ENCODE data around the gene DPP7.
A peak's percentile ranks its signal among the peaks of the same experiment; 100 is the strongest.

DPP7 gene

GRCh38 chr9:137114613-137115393 lies at the start of gene DPP7:
TSS of gene DPP7 (minus strand) at chr9:137114733. CDS start at chr9:137114713, 20 bp downstream.
- peak; percentile 62 for DNase-seq (ENCODE audit: low read depth)

- no peak for DNase-seq (ENCODE audit: low read depth)
Measured at GRCh38 chr9:137163805-137164204, 49.3 kb upstream of the DPP7 start.

GRCh38 chr9:137163365-137163715 lies 48.8 kb upstream of the DPP7 start:
- DNase-seq (ENCODE audit: low read depth) = no peak

GRCh38 chr9:137162505-137163364 lies 48.2 kb upstream of the DPP7 start:
- no peak for DNase-seq (ENCODE audit: low read depth)

- no peak for DNase-seq (ENCODE audit: low read depth)
Measured at GRCh38 chr9:137161558-137162486, 47.3 kb upstream of the DPP7 start.

DNA sequence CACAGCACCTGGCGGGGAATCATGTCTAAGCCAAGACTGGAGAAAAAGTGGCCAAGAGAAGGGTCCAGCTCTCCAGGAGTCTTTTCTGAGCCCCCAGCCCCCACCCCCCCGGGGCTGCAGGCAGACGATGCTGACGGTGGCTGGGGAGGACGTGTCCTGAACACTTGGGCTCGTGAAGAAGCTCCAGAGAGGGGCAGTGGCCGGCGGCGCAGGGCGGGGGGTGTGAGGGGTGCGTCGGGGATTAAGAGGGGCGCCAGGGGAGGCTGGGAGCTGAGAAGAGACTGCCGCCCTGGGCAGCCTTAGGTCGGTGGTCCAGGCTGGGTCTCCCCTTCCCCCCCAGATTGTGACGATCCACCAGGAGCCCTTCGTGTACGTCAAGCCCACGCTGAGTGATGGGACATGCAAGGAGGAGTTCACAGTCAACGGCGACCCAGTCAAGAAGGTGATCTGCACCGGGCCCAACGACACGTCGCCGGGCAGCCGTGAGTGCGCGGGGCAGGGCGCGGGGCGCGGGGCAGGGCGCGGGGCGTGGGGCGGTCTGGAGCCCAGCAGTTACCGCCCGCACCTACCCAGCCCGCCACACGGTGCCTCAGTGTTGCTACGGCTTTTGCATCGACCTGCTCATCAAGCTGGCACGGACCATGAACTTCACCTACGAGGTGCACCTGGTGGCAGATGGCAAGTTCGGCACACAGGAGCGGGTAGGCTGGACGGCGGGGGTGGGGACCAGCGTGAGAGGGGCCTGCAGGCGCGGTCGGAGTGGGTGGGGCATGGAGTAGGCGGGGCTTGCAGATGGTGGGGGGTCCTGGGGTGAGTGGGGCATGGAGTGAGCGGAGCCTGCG lies 46.4 kb upstream of the DPP7 start:
- DNase-seq (ENCODE audit: low read depth) = no peak

DNA sequence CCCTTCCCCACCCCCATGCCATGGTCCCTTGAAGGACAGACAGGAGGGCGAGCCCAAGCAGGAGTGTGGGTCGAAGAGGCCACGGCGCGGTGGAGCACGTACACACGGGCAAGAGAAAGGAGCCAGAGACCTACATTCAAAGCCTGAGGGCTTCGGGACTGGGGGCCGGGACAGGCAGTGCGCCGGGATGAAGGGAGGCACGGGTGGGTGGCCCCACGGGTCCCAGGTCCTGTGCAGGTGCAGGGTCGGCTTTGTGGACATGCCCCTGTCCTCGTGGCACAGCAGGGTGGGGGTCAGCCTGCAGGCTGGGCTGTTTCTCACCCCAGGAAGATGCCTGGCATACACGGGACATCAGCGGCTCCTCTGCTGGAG lies 45.5 kb upstream of the DPP7 start:
- DNase-seq (ENCODE audit: low read depth) = no peak

DNA sequence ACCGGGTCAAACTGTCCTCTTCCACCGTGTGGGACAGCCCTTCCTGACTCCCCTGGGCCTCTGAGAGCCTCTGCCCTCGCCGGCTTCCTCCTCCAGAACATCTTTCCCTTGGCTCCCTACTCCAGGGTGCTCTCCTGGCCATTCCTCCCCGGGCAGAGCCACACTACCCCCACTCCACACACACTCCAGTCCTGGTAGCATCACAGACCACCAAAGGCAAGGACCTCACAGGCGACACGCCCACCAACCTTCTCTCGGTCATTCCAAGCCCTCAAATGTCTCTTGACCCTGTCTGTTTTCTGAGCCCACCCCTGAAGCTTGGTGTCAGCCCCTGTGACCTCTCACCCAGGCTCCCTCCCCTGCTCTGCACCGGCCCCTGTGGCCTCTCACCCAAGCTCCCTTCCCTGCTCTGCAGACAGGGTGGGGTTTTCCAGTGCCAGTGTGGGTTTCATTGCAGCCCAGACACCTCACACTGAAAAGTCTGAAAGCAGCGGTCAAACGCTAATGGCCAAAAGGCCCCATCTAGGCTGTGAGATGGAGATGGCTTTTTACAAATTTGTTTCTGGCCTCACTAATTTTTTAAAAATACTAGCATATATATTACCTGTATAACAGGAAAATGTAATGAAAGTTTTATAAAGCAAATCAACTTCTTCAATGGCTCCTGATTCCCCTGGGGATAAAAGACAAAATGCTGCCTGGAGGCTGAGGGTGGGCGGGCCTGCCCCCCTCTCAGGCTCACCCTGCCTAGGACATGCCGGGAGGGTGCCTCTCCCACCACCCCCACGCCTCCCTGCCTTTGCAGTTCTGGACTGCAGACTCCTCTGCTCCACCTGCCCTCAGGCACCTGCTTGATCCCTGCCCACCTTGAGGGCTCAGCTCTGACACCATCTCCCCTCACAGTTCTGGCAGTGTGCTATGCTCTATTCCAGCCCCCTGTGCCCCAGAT lies 44.8 kb upstream of the DPP7 start:
- DNase-seq (ENCODE audit: low read depth) = no peak

GRCh38 chr9:137158625-137159024 lies 44.1 kb upstream of the DPP7 start:
- DNase-seq (ENCODE audit: low read depth) = no peak

- DNase-seq (ENCODE audit: low read depth) = no peak
Measured at GRCh38 chr9:137157618-137158415, 43.3 kb upstream of the DPP7 start.

GRCh38 chr9:137156567-137157375 lies 42.2 kb upstream of the DPP7 start:
- DNase-seq (ENCODE audit: low read depth) = peak; percentile 35

DNA sequence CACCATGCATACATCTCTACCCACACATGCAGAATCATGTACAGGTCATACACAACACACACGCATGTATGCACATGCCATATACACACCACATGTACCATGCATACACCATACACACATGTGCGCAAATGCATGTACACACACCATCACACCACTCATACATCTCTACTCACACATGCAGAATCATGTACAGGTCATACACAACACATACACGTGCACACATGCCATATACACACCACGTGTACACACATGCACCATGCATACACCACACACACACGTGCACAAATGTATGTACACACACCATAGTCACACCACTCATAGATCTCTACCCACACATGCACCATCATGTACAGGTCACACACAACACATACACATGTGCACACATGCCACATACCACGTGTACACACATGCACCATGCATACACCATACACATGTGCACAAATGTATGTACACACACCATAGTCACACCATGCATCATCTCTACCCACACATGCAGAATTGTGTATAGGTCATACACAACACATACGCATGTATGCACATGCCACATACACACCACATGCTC lies 38.4 kb upstream of the DPP7 start:
- no peak for DNase-seq (ENCODE audit: low read depth)

DNA sequence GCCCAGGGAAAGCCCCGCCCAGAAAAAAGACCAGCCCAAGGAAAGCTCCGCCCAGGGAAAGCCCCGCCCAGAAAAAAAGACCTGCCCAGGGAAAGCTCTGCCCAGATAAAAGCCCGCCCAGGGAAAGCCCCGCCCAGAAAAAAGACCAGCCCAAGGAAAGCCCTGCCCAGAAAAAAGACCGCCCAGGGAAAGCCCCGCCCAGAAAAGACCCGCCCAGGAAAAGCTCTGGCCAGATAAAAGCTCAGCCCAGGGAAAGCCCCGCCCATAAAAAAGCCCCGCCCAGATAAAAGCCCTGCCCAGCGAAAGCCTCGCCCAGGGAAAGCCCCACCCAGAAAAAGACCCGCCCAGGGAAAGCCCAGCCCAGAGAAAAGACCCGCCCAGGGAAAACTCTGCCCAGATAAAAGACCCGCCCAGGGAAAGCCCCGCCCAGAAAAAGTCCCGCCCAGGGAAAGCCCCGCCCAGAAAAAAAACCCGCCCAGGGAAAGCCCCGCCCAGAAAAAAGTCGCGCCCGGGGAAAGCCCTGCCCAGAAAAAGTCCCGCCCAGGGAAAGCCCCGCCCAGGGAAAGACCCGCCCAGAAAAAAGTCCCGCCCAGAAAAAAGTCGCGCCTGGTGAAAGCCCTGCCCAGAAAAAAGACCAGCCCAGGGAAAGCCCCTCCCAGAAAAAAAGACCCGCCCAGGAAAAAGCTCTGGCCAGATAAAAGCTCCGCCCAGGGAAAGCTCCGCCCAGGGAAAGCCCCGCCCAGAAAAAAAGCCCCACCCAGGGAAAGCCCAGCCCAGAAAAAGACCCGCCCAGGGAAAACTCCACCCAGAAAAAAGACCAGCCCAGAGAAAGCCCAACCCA lies 36.3 kb upstream of the DPP7 start:
- DNase-seq (ENCODE audit: low read depth) = no peak

DNA sequence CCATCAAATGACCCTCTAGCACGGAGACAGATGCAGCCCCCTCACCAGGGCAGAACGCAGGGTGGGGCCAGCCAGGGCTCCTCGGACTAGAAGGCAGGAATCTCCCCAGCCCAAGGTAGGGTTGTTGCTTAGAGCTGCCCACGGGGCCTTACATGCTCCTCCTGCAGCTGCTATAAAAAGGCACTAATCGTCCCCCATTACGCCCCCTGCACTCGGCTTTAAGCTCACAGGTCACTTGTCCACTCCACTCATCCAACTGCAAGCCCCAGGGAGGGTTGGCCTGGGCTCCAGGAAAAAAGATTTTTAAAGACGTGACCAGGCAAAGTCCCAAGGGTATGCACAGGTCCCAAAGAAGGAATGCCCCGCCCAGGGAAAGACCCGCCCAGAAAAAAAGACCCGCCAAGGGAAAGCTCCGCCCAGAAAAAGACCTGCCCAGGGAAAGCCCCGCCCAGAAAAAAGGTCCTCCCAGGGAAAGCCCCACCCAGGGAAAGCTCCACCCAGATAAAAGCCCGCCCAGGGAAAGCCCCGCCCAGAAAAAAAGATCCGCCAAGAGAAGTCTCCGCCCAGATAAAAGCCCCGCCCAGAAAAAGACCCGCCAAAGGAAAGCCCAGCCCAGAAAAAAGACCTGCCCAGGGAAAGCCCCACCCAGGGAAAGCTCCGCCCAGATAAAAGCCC lies 35.5 kb upstream of the DPP7 start:
- no peak for DNase-seq (ENCODE audit: low read depth)

GRCh38 chr9:137149363-137149762 lies 34.8 kb upstream of the DPP7 start:
- DNase-seq (ENCODE audit: low read depth) = no peak

GRCh38 chr9:137148661-137149060 lies 34.1 kb upstream of the DPP7 start:
- DNase-seq (ENCODE audit: low read depth) = no peak

DNA sequence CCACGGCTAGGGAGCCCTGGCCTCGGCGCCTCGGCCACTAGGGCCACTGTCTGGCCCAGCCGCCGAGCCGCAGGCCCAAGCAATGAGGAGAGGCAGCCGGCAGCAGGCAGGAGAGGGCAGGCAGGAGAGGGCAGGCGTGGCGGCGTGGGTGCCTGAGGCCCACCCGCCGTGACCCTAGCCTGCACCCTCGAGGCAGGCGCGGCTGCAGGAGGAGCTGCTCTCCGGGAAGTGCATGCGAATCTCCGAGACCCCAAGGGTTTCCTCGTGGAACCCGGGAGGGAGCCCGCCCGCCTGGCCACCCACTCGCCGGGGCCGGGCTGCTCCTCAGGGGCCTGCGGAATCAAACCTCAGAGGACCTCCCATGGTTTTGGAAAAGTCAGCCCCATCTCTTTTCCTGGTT lies 33.7 kb upstream of the DPP7 start:
- no peak for DNase-seq (ENCODE audit: low read depth)
